ENCODE results near the gene GPC5.

GPC5 gene

GRCh38 chr13:92488249-92488852 lies 1089.9 kb downstream of the GPC5 start:
- TF ChIP-seq, protein P1, sequence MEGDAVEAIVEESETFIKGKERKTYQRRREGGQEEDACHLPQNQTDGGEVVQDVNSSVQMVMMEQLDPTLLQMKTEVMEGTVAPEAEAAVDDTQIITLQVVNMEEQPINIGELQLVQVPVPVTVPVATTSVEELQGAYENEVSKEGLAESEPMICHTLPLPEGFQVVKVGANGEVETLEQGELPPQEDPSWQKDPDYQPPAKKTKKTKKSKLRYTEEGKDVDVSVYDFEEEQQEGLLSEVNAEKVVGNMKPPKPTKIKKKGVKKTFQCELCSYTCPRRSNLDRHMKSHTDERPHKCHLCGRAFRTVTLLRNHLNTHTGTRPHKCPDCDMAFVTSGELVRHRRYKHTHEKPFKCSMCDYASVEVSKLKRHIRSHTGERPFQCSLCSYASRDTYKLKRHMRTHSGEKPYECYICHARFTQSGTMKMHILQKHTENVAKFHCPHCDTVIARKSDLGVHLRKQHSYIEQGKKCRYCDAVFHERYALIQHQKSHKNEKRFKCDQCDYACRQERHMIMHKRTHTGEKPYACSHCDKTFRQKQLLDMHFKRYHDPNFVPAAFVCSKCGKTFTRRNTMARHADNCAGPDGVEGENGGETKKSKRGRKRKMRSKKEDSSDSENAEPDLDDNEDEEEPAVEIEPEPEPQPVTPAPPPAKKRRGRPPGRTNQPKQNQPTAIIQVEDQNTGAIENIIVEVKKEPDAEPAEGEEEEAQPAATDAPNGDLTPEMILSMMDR (IDR thresholded peaks at IDR 0.05; ENCODE audit: insufficient read depth, low read length, poor library complexity, severe bottlenecking): no peak
- H3K27me3 ChIP-seq (replicated peaks; ENCODE audit: control insufficient read depth, insufficient read depth, low read length): no peaks in the 10 kb centered on the region
- H3K36me3 ChIP-seq (ENCODE audit: control insufficient read depth, insufficient read depth, low read length): no peaks in the 10 kb centered on the region
- no peak for DNase-seq (ENCODE audit: extremely low read depth, insufficient read length)
- H3K4me3 ChIP-seq (replicated peaks; ENCODE audit: low read depth, low read length): no peak overlapping the region

DNA sequence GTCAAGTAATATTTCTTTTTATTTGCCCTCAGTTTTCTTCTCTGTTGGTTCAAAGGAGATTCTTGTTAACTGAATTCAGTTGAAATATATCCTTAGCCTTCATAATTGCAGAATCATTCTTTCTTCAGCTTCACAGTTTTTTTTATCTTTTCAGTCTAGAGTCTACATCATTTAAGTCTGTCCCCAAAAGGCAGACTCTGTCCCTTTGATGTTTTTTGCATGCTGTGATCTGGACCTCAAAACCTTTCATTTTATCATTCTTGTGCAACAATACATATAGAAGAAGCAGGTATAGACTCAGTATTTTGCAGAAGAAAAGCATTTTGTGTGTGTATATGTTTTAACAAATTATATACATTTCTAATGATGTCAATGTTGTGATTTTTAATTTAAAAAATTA lies 1093.4 kb downstream of the GPC5 start:
- H3K4me3 ChIP-seq (replicated peaks; ENCODE audit: low read depth, low read length): no peak overlapping the region
- no peaks in the 10 kb centered on the region for H3K36me3 ChIP-seq (ENCODE audit: control insufficient read depth, insufficient read depth, low read length)
- TF ChIP-seq, protein P1 (IDR thresholded peaks at IDR 0.05; ENCODE audit: insufficient read depth, low read length, poor library complexity, severe bottlenecking): no peak
- DNase-seq (ENCODE audit: extremely low read depth, insufficient read length): no peak
- H3K27me3 ChIP-seq (replicated peaks; ENCODE audit: control insufficient read depth, insufficient read depth, low read length): no peaks in the 10 kb centered on the region

- TF ChIP-seq, protein P1 (IDR thresholded peaks at IDR 0.05; ENCODE audit: insufficient read depth, low read length, poor library complexity, severe bottlenecking): no peak
- Histone ChIP-seq H3K36me3 (ENCODE audit: control insufficient read depth, insufficient read depth, low read length) (no peaks in the 10 kb centered on the region), H3K27me3 (replicated peaks; ENCODE audit: control insufficient read depth, insufficient read depth, low read length) (no peaks in the 10 kb centered on the region), H3K4me3 (replicated peaks; ENCODE audit: low read depth, low read length) (no peak overlapping the region)
- no peak for DNase-seq (ENCODE audit: extremely low read depth, insufficient read length)
These were observed 1096.5 kb downstream of the GPC5 start for GRCh38 chr13:92494915-92495314.

GRCh38 chr13:92500192-92500591 lies 1101.8 kb downstream of the GPC5 start:
- no peak for DNase-seq (ENCODE audit: extremely low read depth, insufficient read length)
- H3K4me3 ChIP-seq (replicated peaks; ENCODE audit: low read depth, low read length): no peak overlapping the region
- TF ChIP-seq, protein P1 (IDR thresholded peaks at IDR 0.05; ENCODE audit: insufficient read depth, low read length, poor library complexity, severe bottlenecking): no peak
- H3K27me3 ChIP-seq (replicated peaks; ENCODE audit: control insufficient read depth, insufficient read depth, low read length): no peaks in the 10 kb centered on the region
- H3K36me3 ChIP-seq (ENCODE audit: control insufficient read depth, insufficient read depth, low read length): no peaks in the 10 kb centered on the region

DNA sequence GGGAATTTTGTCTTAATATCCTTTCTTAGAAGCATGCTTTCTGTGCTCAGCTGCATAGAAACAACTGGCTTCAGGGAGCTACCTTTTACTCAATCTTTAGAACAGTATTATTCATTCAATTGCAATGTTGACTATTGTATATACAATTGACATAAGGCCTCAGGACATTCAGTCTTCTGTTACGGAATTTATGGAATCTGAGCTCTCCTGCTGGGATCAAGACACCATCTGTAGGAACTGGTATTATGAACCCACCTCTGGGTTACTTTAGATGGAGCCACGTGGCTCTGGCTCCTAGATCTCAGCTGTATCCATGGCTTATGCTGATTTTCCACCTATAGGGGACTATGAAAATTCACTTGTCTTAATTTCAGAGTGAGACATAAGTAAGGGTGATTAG lies 1112.0 kb downstream of the GPC5 start:
- TF ChIP-seq, protein P1 (IDR thresholded peaks at IDR 0.05; ENCODE audit: insufficient read depth, low read length, poor library complexity, severe bottlenecking): no peak
- no peak for DNase-seq (ENCODE audit: extremely low read depth, insufficient read length)
- Histone ChIP-seq H3K27me3 (replicated peaks; ENCODE audit: control insufficient read depth, insufficient read depth, low read length) (no peaks in the 10 kb centered on the region), H3K4me3 (replicated peaks; ENCODE audit: low read depth, low read length) (no peak overlapping the region), H3K36me3 (ENCODE audit: control insufficient read depth, insufficient read depth, low read length) (no peaks in the 10 kb centered on the region)

DNA sequence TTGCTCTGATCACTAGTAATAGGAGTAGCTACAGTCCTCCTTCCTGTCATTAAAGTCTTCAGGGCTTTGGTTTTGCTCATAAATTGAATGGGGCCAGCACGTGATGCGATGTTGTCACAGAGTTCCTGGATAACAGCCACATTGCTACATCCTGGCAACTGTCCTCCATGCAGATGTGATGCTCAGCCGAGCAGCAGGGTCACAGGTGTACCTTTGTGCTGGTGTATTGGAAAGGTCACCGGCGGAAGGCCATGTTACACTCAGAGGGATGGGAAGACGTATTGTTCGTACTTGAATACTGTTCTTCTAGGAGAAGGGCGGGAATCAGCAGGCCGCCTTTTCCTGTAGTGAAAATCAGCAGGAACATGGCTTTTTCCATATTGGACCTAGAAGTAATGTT lies 1114.4 kb downstream of the GPC5 start:
- Histone ChIP-seq H3K27me3 (replicated peaks; ENCODE audit: control insufficient read depth, insufficient read depth, low read length) (no peaks in the 10 kb centered on the region), H3K36me3 (ENCODE audit: control insufficient read depth, insufficient read depth, low read length) (no peaks in the 10 kb centered on the region), H3K4me3 (replicated peaks; ENCODE audit: low read depth, low read length) (no peak overlapping the region)
- no peak for DNase-seq (ENCODE audit: extremely low read depth, insufficient read length)
- TF ChIP-seq, protein P1 (IDR thresholded peaks at IDR 0.05; ENCODE audit: insufficient read depth, low read length, poor library complexity, severe bottlenecking): no peak

All from GM06990 (cell line).